ENCODE results near the gene STAT4. TPM values are rescaled to one million over a fixed set of nuclear protein-coding genes. Genes with fewer than 3 reads are reported as not detected.

The STAT4 gene
- polyA plus RNA-seq, 3 donors from 2014 or later = 80.6 to 143 (median 91.7) TPM

DNA sequence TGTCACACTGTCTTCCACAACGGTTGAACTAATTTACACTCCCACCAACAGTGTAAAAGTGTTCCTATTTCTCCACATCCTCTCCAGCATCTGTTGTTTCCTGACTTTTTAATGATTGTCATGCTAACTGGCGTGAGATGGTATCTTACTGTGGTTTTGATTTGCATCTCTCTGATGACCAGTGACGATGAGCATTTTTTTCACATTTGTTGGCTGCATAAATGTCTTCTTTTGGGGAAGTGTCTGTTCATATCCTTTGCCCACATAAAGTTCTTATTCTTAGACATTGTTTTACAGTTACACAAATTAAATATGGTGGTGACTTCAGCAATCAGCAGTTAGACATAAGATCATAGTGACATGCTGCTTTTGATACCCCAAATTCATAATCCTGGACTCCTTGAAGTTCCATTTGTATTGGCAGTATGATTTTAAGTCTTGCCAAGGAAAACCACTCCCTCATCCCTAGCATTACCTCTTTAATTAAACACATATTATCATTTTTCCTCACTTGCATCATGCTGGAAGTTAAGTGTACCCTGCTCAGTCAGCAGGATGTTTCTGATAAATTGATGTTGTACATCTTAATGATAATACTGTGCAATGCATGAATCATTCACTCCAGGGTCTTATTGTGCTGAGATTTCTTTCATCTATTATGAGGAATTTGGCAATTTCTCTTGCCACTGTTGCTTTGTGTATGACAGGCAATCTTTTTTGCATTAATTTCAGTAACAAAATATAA, 69.2 kb downstream of the STAT4 start:
- peak overlapping the region; percentile 12 to 90 (median 66) for H3K27ac Mint-ChIP-seq

DNA sequence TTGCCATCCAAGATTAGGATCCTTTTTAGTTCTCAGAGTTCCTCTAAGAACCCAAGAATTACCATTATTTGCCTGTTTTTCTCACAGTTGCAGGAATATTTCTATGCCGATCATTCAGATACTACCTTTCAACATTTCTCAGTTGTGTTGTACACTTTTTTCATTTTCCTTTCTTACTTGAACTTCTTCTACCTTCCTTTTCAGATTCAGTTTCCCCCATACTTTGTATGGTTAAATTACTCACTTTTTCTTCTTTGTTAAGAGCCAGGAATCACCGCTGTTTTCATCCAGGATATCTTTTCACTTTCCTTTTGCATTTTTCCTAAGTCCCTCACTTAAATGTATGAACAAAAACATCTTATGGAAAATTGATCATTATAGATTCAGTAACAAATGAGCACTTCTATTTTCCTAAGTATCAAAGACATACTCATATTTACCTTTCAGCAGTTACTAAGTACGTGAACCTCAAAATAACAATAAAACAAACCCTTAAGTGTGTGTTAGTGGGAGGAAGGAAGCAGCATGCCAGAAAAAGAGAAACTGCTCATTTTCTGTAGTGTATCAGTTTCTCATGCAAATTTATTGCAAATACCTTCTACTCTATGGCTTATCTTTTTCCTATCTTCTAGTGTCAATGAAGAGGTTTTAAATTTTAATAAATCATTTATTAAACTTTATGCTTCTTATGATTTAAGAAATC, 72.5 kb downstream of the STAT4 start:
- H3K4me3 Mint-ChIP-seq = peak overlapping the region in 2 of 5 donors; percentile 3 to 14
- peaks cover 61 to 74% of the 10 kb centered on the region in 2 donors for H3K4me1 Mint-ChIP-seq
- H3K36me3 Mint-ChIP-seq = peaks cover 35 to 50% (median 35%) of the 10 kb centered on the region in 3 donors
- DNase-seq = no peak
- peak overlapping the region; percentile 14 to 93 (median 82) for H3K27ac Mint-ChIP-seq
- H3K27me3 Mint-ChIP-seq (ENCODE audit: low read depth in 3 of 3) = peaks cover 0 to 4% (median 3%) of the 10 kb centered on the region in 3 donors
- peaks cover 0 to 2% (median 0%) of the 10 kb centered on the region in 6 donors for H3K9me3 Mint-ChIP-seq

More for the DNA sequence above, 69.2 kb downstream of the STAT4 start:
- H3K27me3 Mint-ChIP-seq (ENCODE audit: low read depth in 3 of 3) = peaks cover 0 to 4% (median 3%) of the 10 kb centered on the region in 3 donors
- no peak for DNase-seq
- peaks cover 20 to 33% (median 24%) of the 10 kb centered on the region in 3 donors for H3K36me3 Mint-ChIP-seq
- H3K9me3 Mint-ChIP-seq = peaks cover 0 to 2% (median 0%) of the 10 kb centered on the region in 6 donors
- H3K4me1 Mint-ChIP-seq = peaks cover 63 to 78% of the 10 kb centered on the region in 2 donors
- peak overlapping the region in 1 of 5 donors; percentile 7 for H3K4me3 Mint-ChIP-seq

DNA sequence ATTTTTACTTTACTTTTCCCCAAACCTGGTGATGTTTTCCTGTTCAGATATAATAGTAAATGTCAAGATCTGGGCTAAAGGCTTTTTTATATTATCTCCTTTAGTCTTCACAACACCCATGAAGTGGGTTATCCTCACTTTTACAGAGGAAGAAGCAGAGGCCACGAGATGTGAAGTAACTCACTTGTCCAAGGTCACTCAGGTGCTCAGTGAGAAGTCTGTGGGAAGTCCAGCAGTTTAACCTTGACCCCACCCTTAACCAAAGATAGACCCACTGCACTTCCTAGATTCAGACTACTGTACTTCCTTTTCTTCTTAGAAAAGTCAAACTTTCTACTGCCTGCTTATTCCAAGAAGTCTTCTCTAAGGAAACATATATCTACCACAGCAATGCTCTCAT, 80.5 kb downstream of the STAT4 start:
- Mint-ChIP-seq H3K27me3 (ENCODE audit: low read depth in 3 of 3) (peaks cover 0 to 1% (median 0%) of the 10 kb centered on the region in 3 donors), H3K36me3 (peaks cover 18 to 55% (median 27%) of the 10 kb centered on the region in 3 donors), H3K9me3 (no peaks in the 10 kb centered on the region), H3K27ac (peak overlapping the region; percentile 76 to 90 (median 84)), H3K4me1 (peaks cover 60 to 77% of the 10 kb centered on the region in 2 donors), H3K4me3 (peak overlapping the region; percentile 25 to 57 (median 48))
- DNase-seq = no peak

DNA sequence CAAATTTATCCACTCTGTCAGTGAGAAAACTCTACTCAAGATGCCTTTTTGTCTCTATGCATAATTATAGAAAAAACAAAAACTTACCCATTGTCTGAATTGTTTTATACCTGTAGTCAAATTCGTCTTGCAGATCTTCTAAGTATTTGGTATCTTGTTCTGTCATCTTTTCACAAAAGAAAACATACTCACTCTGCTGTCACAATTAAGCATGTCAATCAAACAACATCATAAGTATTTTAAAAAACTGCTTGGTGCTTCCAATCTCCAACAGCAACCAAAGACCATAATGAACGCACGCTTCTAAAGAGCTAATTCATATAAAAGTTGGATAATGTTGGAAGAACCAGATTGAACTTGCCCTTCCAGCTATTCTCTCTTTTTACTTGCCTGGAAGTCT, 81.2 kb downstream of the STAT4 start:
- Mint-ChIP-seq H3K27me3 (ENCODE audit: low read depth in 3 of 3) (peaks cover 0 to 1% (median 0%) of the 10 kb centered on the region in 3 donors), H3K36me3 (peaks cover 18 to 55% (median 27%) of the 10 kb centered on the region in 3 donors), H3K4me3 (peak overlapping the region in 1 of 5 donors; percentile 55), H3K4me1 (peaks cover 63 to 81% of the 10 kb centered on the region in 2 donors), H3K27ac (peak overlapping the region; percentile 72 to 90 (median 80)), H3K9me3 (no peaks in the 10 kb centered on the region)
- DNase-seq = no peak

DNA sequence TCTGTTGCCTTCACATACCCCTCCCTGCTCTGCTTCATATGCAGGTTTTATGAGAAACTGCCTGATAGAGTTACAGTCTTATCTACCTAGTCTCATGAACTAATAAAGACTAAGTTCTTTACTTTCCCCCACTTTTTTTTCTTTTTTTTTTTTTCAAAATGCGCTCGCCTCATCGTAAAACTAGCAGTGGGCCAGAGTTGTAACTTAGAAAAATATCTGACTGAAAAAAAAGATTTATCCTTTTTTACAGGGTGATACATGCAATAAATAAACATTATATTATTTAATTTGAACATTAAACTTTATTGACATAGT, 83.9 kb downstream of the STAT4 start:
- Mint-ChIP-seq H3K36me3 (peaks cover 21 to 51% (median 27%) of the 10 kb centered on the region in 3 donors), H3K4me1 (peaks cover 79 to 99% of the 10 kb centered on the region in 2 donors), H3K27ac (peak overlapping the region; percentile 88 to 93 (median 90)), H3K9me3 (no peaks in the 10 kb centered on the region), H3K4me3 (peak overlapping the region; percentile 68 to 89 (median 83)), H3K27me3 (ENCODE audit: low read depth in 3 of 3) (peaks cover 0 to 3% (median 0%) of the 10 kb centered on the region in 3 donors)
- no peak for DNase-seq

DNA sequence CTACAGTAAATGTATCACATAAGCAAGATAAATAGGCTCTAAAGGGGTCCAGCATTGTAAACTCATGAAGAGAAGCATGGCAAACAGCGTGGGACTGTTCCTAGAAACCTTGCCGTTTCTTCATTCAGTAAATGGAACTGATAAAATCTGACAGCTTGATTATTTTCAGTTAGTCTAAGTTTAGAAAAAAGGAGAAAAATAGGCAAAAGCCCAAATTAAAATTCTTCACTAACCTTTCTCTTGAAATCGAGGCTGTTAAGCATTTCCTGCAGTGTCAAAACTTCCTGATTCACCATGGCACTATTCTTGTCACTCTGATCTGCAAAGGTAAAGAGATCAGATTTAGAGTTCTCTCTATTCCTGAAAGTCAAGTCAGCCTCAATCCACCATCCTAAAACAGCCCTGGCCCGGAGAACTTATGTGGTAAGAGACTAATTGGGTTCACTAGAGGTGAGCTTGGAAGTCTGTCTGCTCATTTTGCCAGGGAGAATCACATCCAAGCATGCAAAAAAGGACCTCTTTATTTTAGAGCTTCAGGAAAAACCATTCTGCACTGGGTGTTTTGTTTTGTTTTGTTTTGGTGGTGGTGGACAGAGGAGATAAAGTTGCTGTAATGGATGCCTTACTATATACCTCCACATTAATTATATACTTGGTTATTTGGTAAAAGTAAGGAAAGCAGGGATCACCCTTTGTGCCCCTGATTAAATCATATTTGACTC, 84.4 kb downstream of the STAT4 start:
- Mint-ChIP-seq H3K9me3 (no peaks in the 10 kb centered on the region), H3K4me1 (peaks cover 80 to 99% of the 10 kb centered on the region in 2 donors), H3K27me3 (ENCODE audit: low read depth in 3 of 3) (peaks cover 0 to 3% (median 0%) of the 10 kb centered on the region in 3 donors), H3K4me3 (peak overlapping the region; percentile 68 to 89 (median 83)), H3K27ac (peak overlapping the region; percentile 88 to 93 (median 90)), H3K36me3 (peaks cover 26 to 51% (median 28%) of the 10 kb centered on the region in 3 donors)
- DNase-seq = no peak

DNA sequence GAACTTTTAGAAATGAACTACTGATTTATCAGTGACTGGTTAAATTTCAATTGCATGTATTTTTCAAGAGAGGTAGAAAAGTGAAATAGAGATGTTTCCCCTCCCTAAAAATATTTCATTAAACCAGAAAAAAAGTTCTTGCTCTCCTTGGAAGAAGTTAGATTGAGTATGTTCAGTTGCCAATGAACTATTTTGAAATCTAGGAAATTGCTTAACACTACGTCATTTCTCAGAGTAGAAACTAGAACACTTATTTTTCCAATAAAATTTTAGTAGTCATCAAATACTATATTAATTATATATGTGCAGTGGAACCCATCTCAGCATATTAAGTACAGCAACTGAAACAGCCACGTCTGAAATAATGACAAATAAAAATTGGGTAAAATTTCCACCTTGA, 85.0 kb downstream of the STAT4 start:
- H3K9me3 Mint-ChIP-seq = no peaks in the 10 kb centered on the region
- peaks cover 29 to 56% (median 32%) of the 10 kb centered on the region in 3 donors for H3K36me3 Mint-ChIP-seq
- peak overlapping the region; percentile 88 to 93 (median 90) for H3K27ac Mint-ChIP-seq
- H3K4me1 Mint-ChIP-seq = peaks cover 80 to 99% of the 10 kb centered on the region in 2 donors
- peaks cover 0 to 3% (median 0%) of the 10 kb centered on the region in 3 donors for H3K27me3 Mint-ChIP-seq (ENCODE audit: low read depth in 3 of 3)
- no peak for DNase-seq
- peak overlapping the region; percentile 68 to 89 (median 83) for H3K4me3 Mint-ChIP-seq

DNA sequence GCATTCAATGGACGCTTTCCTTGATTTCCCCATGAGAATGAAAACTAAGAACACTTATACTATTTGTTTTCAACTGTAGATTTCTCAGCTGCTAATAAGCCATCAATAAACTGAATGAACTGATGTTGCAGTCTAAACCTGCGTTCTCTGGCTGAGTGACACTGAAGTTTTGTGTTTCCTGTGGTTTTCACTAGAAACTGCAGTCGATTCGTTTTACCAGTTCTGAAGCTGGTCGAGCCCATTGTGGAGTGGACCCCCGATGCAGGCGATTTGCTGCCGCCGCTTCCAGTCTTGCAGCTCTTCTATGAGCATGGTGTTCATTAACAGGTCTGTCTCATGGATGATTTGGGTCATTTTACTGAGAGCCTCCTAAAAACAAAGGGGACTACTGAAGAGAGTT, 86.2 kb downstream of the STAT4 start:
- Mint-ChIP-seq H3K4me3 (peak overlapping the region; percentile 89 to 98 (median 97)), H3K27me3 (ENCODE audit: low read depth in 3 of 3) (peaks cover 0 to 3% (median 0%) of the 10 kb centered on the region in 3 donors), H3K36me3 (peaks cover 30 to 54% (median 40%) of the 10 kb centered on the region in 3 donors), H3K4me1 (peaks cover 77 to 98% of the 10 kb centered on the region in 2 donors), H3K27ac (peak overlapping the region; percentile 90 to 98 (median 96)), H3K9me3 (no peaks in the 10 kb centered on the region)
- DNase-seq = peak; percentile 37 to 59 (median 42)

DNA sequence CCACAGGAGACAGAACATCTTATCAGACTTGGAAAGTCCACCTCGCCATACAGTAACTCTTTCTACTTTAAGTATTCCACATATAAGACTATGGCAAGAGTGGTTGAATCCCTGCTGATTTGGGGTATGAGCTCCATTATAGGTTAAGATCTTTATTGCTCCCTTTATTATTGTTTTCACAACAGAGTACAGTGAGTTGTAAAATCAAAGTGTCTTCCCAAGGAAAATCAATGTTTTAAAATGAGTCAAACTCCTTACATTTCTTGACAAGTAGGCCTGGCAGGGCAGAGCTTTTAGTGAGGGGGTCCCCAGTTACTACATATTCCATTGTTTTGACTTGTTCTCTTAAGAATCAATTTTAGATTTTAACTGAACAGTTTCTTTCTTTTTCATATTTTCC, 87.2 kb downstream of the STAT4 start:
- Mint-ChIP-seq H3K4me1 (peaks cover 77 to 94% of the 10 kb centered on the region in 2 donors), H3K27ac (peak overlapping the region; percentile 86 to 98 (median 94)), H3K9me3 (no peaks in the 10 kb centered on the region), H3K36me3 (peaks cover 32 to 58% (median 40%) of the 10 kb centered on the region in 3 donors), H3K4me3 (peak overlapping the region; percentile 64 to 98 (median 89)), H3K27me3 (ENCODE audit: low read depth in 3 of 3) (peaks cover 0 to 3% (median 0%) of the 10 kb centered on the region in 3 donors)
- DNase-seq = no peak

DNA sequence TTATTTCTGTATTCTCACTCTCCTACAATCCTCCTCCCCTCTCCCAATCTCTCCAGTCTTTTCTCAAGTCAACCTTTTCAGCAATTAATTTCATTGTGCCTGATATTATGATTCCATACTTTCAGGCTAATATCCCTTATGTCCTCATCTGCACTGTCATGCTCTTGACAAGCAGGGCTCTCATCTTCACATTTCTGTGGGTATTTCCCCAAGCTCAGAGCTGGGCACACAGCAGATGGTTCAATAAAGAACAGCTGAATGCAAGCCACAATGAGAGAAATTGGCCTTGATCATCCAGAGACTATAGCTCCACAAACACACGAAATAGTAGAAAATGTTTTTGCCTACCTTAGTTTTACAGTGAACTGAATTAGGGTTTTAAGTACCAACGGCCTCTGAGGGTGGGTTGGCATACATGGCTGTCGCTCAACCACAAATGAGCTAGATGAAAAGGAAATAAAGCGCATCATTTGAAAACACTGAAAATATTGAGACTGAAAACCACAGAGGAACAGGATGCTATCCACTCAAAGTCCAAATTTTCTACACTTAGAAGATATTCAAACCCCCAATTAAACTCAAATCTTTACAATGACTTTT, 89.3 kb downstream of the STAT4 start:
- H3K27ac Mint-ChIP-seq = peak overlapping the region; percentile 90 to 99 (median 95)
- peaks cover 32 to 48% (median 34%) of the 10 kb centered on the region in 3 donors for H3K36me3 Mint-ChIP-seq
- peak overlapping the region; percentile 43 to 78 (median 66) for H3K4me3 Mint-ChIP-seq
- peak; percentile 30 to 50 (median 44) for DNase-seq
- no peaks in the 10 kb centered on the region for H3K9me3 Mint-ChIP-seq
- peaks cover 0 to 3% (median 3%) of the 10 kb centered on the region in 3 donors for H3K27me3 Mint-ChIP-seq (ENCODE audit: low read depth in 3 of 3)
- H3K4me1 Mint-ChIP-seq = peaks cover 73 to 84% of the 10 kb centered on the region in 2 donors

DNA sequence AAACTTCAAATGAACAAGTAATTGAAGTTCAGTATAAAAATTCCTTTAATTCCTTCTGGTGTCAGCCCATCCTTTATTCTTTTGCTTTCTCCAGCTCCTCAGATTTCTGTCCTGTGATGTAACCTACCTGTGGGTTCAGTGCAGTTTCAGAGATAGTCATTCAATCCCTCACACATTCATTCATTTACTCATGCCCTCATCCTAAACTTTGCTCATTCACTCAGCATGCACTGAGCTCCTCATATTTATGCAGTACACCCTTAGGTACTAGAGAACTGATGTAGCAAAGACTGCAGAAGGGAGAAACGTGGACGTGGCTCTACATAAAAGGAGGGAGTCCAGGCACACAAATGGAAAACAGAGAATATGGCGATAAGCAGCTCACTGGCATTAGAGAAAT, 91.5 kb downstream of the STAT4 start:
- H3K36me3 Mint-ChIP-seq = peaks cover 30 to 43% (median 31%) of the 10 kb centered on the region in 3 donors
- no peaks in the 10 kb centered on the region for H3K9me3 Mint-ChIP-seq
- no peak overlapping the region for H3K4me3 Mint-ChIP-seq
- peak overlapping the region; percentile 18 to 74 (median 56) for H3K27ac Mint-ChIP-seq
- peaks cover 2 to 4% (median 3%) of the 10 kb centered on the region in 3 donors for H3K27me3 Mint-ChIP-seq (ENCODE audit: low read depth in 3 of 3)
- H3K4me1 Mint-ChIP-seq = peaks cover 73 to 82% of the 10 kb centered on the region in 2 donors
- no peak for DNase-seq

DNA sequence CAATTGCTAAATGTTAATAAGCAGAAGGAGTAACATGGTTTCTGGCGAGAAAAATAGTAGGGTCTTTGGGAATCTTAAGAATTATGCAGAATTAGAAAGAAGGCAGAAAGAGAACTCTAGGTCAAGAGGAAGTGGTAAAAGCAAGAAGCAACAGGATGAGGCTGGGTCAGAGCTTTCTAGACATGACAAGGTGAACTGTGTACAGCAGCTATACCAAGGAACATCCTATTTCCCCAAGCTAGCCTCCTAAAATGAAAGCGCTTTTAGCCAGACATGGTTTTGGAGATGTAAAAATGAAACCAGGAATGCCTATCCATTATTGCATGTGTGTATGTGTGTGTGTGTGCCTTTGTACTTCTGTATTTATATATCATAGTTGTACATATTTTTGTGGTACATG, 94.6 kb downstream of the STAT4 start:
- peaks cover 15 to 24% (median 15%) of the 10 kb centered on the region in 3 donors for H3K36me3 Mint-ChIP-seq
- peaks cover 2 to 5% (median 3%) of the 10 kb centered on the region in 3 donors for H3K27me3 Mint-ChIP-seq (ENCODE audit: low read depth in 3 of 3)
- peak overlapping the region; percentile 12 to 87 (median 69) for H3K4me3 Mint-ChIP-seq
- H3K27ac Mint-ChIP-seq = peak overlapping the region; percentile 79 to 93 (median 89)
- peaks cover 44 to 53% of the 10 kb centered on the region in 2 donors for H3K4me1 Mint-ChIP-seq
- no peaks in the 10 kb centered on the region for H3K9me3 Mint-ChIP-seq
- DNase-seq = peak; percentile 42 to 49 (median 49)

DNA sequence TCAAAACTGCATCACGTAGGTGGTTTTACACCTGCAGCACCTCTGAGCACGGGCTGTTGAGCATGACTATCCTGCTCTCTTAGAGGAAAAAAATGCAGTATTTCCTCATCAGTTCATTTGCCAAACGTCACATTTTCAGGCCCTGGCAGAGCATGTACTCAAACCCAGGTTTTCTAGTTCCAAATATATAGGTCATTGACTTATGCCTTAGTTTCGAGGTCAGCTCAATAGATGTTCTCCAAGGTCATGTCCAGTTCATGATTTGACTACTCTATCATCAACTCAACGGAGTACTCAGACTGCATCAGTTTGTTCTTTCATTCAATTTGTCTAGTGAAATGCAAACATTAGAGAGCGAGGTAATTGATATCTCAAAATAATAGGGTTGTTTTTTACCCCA, 97.5 kb downstream of the STAT4 start:
- Mint-ChIP-seq H3K4me3 (no peak overlapping the region), H3K27ac (peak overlapping the region in 3 of 6 donors; percentile 69 to 80 (median 77)), H3K9me3 (no peaks in the 10 kb centered on the region), H3K4me1 (peaks cover 28 to 33% of the 10 kb centered on the region in 2 donors), H3K36me3 (peaks cover 3 to 4% (median 4%) of the 10 kb centered on the region in 3 donors), H3K27me3 (ENCODE audit: low read depth in 3 of 3) (peaks cover 5% of the 10 kb centered on the region in 3 donors)
- DNase-seq = no peak
